C4-2B (cell line): ENCODE results near the gene GADL1.

Experiments used
- H3K27ac ChIP-seq: fragments of 450-650 bp; 2 replicates; pipeline ENCODE4 v1.5.1; 2017
- ZFX ChIP-seq: fragments of 450-650 bp; IDR thresholded peaks from 2 replicates; pipeline ENCODE4 v1.6.1; 2017
- TF ChIP-seq, protein P1 (sequence below): fragments of 450-650 bp; conservative IDR thresholded peaks from 2 replicates; pipeline ENCODE4 v1.5.1; 2017; ENCODE audit warnings: mild to moderate bottlenecking

GADL1 gene

DNA sequence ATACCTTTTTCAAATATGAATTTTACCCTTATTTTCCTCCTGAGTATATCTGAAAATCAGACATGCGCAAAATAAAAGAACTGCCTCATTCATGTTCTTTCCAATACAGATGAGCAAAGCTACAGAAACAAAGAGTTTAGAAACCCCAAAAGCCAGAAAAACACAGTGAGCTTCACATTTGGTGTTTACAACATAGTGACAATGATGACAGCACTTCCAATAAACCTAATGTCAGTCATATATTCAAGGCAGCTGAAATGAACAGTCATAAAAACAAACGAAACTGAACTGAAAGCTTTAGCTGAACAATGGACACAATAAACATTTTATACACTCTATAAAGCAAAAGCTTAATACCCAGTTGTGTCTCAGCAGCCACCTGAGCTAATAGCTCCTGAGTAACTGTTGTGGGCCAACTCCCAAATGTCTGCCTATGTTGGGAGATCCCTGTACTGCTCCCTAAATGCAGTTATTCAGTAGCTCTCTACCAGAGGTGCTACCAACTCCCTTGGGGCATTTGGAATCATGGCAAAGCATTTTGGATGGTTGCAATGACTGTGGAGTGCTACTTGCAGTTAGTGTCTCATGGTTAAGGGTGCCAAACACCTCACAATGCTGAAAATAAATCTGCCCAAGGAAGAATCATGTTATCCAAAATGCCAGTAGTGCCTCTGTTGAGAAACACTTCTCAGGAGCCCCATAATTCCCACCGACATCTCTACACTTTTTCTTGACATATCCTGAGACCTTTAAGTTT is 156.5 kb downstream of the GADL1 start:
- TF ChIP-seq ZFX: no peak
- TF ChIP-seq, protein P1, sequence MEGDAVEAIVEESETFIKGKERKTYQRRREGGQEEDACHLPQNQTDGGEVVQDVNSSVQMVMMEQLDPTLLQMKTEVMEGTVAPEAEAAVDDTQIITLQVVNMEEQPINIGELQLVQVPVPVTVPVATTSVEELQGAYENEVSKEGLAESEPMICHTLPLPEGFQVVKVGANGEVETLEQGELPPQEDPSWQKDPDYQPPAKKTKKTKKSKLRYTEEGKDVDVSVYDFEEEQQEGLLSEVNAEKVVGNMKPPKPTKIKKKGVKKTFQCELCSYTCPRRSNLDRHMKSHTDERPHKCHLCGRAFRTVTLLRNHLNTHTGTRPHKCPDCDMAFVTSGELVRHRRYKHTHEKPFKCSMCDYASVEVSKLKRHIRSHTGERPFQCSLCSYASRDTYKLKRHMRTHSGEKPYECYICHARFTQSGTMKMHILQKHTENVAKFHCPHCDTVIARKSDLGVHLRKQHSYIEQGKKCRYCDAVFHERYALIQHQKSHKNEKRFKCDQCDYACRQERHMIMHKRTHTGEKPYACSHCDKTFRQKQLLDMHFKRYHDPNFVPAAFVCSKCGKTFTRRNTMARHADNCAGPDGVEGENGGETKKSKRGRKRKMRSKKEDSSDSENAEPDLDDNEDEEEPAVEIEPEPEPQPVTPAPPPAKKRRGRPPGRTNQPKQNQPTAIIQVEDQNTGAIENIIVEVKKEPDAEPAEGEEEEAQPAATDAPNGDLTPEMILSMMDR: no peak
- no peak overlapping the region for H3K27ac ChIP-seq

DNA sequence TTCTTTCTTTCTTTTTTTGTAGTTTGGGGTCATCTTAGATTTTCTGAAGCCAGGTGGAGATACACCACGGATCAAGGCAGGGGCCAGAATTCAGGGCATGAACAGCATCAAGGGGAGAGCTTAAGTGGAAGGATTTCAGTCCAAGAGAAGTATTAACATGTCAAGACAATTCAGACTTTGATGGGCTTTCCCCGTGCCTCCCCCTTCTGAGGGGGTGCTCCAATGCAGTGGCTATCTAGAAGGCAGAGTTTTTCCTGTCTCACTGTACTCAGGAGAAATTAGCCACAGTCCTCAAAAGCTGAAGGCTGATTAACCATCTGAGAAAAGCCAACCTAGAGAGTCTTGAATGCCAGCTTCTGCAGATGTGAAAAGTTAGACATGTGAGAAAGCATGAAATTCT is 160.8 kb downstream of the GADL1 start:
- TF ChIP-seq, protein P1: no peak
- TF ChIP-seq ZFX: no peak
- no peak overlapping the region for H3K27ac ChIP-seq

DNA sequence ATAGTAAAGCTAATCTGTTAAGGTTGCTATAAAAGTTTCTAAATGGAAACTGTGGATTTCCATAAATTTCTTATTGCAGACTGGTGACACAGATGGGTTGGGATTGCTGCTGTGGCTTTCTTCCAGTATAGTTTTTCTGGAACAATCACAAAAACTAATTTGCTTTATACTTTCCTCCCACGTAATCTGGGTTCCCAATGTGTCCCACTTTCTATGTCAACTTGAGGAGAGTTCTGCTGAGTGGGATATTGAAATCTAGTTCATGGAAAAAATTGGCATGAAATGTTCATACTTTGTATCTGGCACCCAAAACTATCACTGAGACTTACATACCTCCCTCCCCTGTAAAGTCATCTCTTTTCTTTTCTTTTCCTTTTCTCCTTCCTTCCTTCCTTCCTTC is 161.3 kb downstream of the GADL1 start:
- TF ChIP-seq, protein P1: no peak
- TF ChIP-seq ZFX: no peak

DNA sequence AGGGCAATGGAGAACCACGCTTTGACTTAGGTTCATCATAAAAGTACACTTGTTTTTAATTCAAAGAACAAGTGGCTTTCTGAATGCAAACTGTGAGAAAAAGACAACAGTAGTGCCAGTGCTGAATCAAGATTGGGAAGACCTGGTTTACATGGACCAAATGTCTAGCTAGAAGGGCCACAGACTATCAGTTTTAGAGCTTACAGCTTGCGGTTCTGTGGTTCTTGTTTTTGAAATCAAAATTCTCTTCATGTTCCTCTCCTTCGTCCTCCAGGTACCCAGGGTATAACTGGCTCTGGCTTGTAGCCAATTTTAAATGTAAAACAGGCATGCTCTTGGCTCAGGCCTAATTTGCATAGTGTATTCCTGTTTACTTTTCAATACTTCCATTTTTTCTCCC is 163.5 kb downstream of the GADL1 start:
- H3K27ac ChIP-seq: no peak overlapping the region
- TF ChIP-seq, protein P1: no peak
- TF ChIP-seq ZFX: no peak

More for the DNA sequence above, 161.3 kb downstream of the GADL1 start:
- H3K27ac ChIP-seq: no peak overlapping the region

GRCh38 chr3:30729936-30730335 is 164.5 kb downstream of the GADL1 start:
- TF ChIP-seq ZFX: no peak
- TF ChIP-seq, protein P1: no peak
- no peak overlapping the region for H3K27ac ChIP-seq

DNA sequence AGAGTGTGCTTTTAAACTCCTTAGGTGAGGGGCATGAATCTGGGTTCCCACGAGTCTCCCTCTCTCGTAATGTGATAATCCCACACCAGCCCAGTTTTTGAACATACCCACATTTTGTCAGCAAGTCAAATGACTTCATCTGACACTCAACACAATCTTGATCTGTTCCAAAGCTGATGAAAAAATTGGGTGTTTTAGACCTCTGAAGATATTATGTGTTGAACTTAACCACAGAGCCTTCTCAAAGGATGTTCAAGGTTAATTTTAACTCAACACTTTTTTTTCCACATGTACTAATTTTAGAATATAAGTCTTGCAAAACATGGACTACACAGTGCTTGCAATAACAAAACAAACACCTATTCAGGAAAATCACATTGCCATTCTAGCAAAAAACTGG is 164.9 kb downstream of the GADL1 start:
- no peak for TF ChIP-seq ZFX
- TF ChIP-seq, protein P1: no peak
- no peak overlapping the region for H3K27ac ChIP-seq

- TF ChIP-seq ZFX: no peak
- TF ChIP-seq, protein P1: no peak
- H3K27ac ChIP-seq: no peak overlapping the region
Observed at GRCh38 chr3:30728143-30728542, 166.3 kb downstream of the GADL1 start.
